H9 (cell line): Measurements from ENCODE around the gene TNKS1BP1. TPM values are rescaled to one million over a fixed set of nuclear protein-coding genes. Genes with fewer than 3 reads are reported as not detected.

Experiments
- DNase-seq: peaks from one replicate; pipeline ENCODE4 v3.0.0-alpha.2; 2017
- H2AFZ ChIP-seq: one replicate; pipeline ENCODE4 v1.6.1; 2013; ENCODE audit warnings: mild to moderate bottlenecking, low read length, control low read depth, moderate library complexity
- H2AK5ac ChIP-seq: 2 replicates; pipeline ENCODE4 v1.6.1; 2013; ENCODE audit warnings: low read length, control low read depth, mixed read lengths; ENCODE audit not compliant: insufficient read length
- H2BK120ac ChIP-seq: one replicate; pipeline ENCODE4 v1.6.1; 2013; ENCODE audit warnings: low read depth, mild to moderate bottlenecking, low read length, control low read depth, inconsistent platforms; ENCODE audit not compliant: poor library complexity, severe bottlenecking
- H2BK12ac ChIP-seq: 2 replicates; pipeline ENCODE4 v1.6.1; 2013; ENCODE audit warnings: low read length, control low read depth, mixed read lengths, low read depth; ENCODE audit not compliant: insufficient read length
- H2BK15ac ChIP-seq: 2 replicates; pipeline ENCODE4 v1.6.1; 2013; ENCODE audit warnings: low read depth, low read length, control low read depth
- H2BK20ac ChIP-seq: one replicate; pipeline ENCODE4 v1.6.1; 2013; ENCODE audit warnings: low read depth, mild to moderate bottlenecking, low read length, control low read depth, inconsistent platforms; ENCODE audit not compliant: poor library complexity, severe bottlenecking
- H2BK5ac ChIP-seq: 2 replicates; pipeline ENCODE4 v1.6.1; 2013; ENCODE audit warnings: low read length, control low read depth, mixed read lengths; ENCODE audit not compliant: insufficient read length
- H3K14ac ChIP-seq: 2 replicates; pipeline ENCODE4 v1.6.1; 2013; ENCODE audit warnings: low read length, control low read depth; ENCODE audit not compliant: insufficient read depth
- H3K18ac ChIP-seq: 2 replicates; pipeline ENCODE4 v1.6.1; 2013; ENCODE audit warnings: low read depth, mild to moderate bottlenecking, mixed read lengths, low read length, control low read depth; ENCODE audit not compliant: insufficient read length
- H3K23ac ChIP-seq: 2 replicates; pipeline ENCODE4 v1.6.1; 2013; ENCODE audit warnings: low read length, control low read depth, mixed read lengths, low read depth; ENCODE audit not compliant: insufficient read length
- H3K23me2 ChIP-seq: 2 replicates; pipeline ENCODE4 v1.6.1; 2013; ENCODE audit warnings: low read depth, mild to moderate bottlenecking, mixed read lengths, low read length, control low read depth; ENCODE audit not compliant: insufficient read length, poor library complexity, severe bottlenecking
- H3K27ac ChIP-seq: 2 replicates; pipeline ENCODE4 v1.5.1; 2013; ENCODE audit warnings: low read length, control low read depth, mixed read lengths, low read depth; ENCODE audit not compliant: insufficient read length
- H3K27me3 ChIP-seq: 2 replicates; pipeline ENCODE4 v1.6.1; 2013; ENCODE audit warnings: low read length, control low read depth, inconsistent platforms; ENCODE audit not compliant: insufficient read depth
- H3K4ac ChIP-seq: 2 replicates; pipeline ENCODE4 v1.6.1; 2013; ENCODE audit warnings: low read depth, mild to moderate bottlenecking, control low read depth, inconsistent platforms, low read length, moderate library complexity
- H3K4me1 ChIP-seq: 2 replicates; pipeline ENCODE4 v1.6.1; 2013; ENCODE audit warnings: low read length, control low read depth, inconsistent platforms; ENCODE audit not compliant: insufficient read depth
- H3K4me2 ChIP-seq: 2 replicates; pipeline ENCODE4 v1.6.1; 2013; ENCODE audit warnings: low read length, control low read depth, mixed read lengths; ENCODE audit not compliant: insufficient read length, insufficient read depth
- H3K56ac ChIP-seq: 2 replicates; pipeline ENCODE4 v1.6.1; 2013; ENCODE audit warnings: low read depth, mild to moderate bottlenecking, mixed read lengths, low read length, control low read depth; ENCODE audit not compliant: insufficient read length
- H3K79me1 ChIP-seq: 2 replicates; pipeline ENCODE4 v1.6.1; 2013; ENCODE audit warnings: low read depth, mild to moderate bottlenecking, moderate library complexity, low read length, control low read depth, inconsistent platforms; ENCODE audit not compliant: insufficient read depth, poor library complexity, severe bottlenecking
- H3K79me2 ChIP-seq: 2 replicates; pipeline ENCODE4 v1.6.1; 2013; ENCODE audit warnings: low read length, control low read depth, inconsistent platforms; ENCODE audit not compliant: insufficient read depth
- H3K9ac ChIP-seq: 2 replicates; pipeline ENCODE4 v1.6.1; 2013; ENCODE audit warnings: low read length, control low read depth, mixed read lengths; ENCODE audit not compliant: insufficient read length; ENCODE audit errors: extremely low read depth
- H3K9me3 ChIP-seq: one replicate; pipeline ENCODE4 v1.6.1; 2013; ENCODE audit warnings: low read depth, low read length, inconsistent platforms; ENCODE audit not compliant: control insufficient read depth
- H3T11ph ChIP-seq: one replicate; pipeline ENCODE4 v1.6.1; 2013; ENCODE audit warnings: mild to moderate bottlenecking, low read length, control low read depth, inconsistent platforms
- H4K20me1 ChIP-seq: one replicate; pipeline ENCODE4 v1.6.1; 2013; ENCODE audit not compliant: control insufficient read depth, insufficient read length, insufficient read depth
- H4K5ac ChIP-seq: 2 replicates; pipeline ENCODE4 v1.6.1; 2013; ENCODE audit warnings: low read depth, mild to moderate bottlenecking, mixed read lengths, low read length, control low read depth; ENCODE audit not compliant: insufficient read length
- H4K8ac ChIP-seq: replicated peaks from 2 replicates; pipeline ENCODE4 v1.6.1; 2013; ENCODE audit warnings: low read length, control low read depth, mixed read lengths, low read depth; ENCODE audit not compliant: insufficient read length
- H4K91ac ChIP-seq: 2 replicates; pipeline ENCODE4 v1.6.1; 2013; ENCODE audit warnings: low read depth, mild to moderate bottlenecking, moderate library complexity, mixed read lengths, low read length, control low read depth; ENCODE audit not compliant: insufficient read length
- H3K27ac Mint-ChIP-seq, 3 experiments: 2 replicates in 2 of 3; 3 replicates in 1 of 3; pipeline ENCODE4 v1.8.0; 2020 to 2021; ENCODE audit warnings: mixed read lengths in 3 of 3, mild to moderate bottlenecking in 1 of 3, moderate library complexity in 1 of 3
- H3K27me3 Mint-ChIP-seq: 2 replicates; pipeline ENCODE4 v1.8.0; 2021; ENCODE audit warnings: low read depth, mild to moderate bottlenecking, moderate library complexity, mixed read lengths
- H3K36me3 Mint-ChIP-seq, 3 experiments: 2 replicates in 2 of 3; 3 replicates in 1 of 3; pipeline ENCODE4 v1.8.0; 2020 to 2021; ENCODE audit warnings: low read depth in 3 of 3, mixed read lengths in 3 of 3; ENCODE audit not compliant: insufficient read depth in 1 of 3
- H3K4me1 Mint-ChIP-seq, 2 experiments: 2 replicates each; pipeline ENCODE4 v1.8.0; 2020; ENCODE audit warnings: mixed read lengths in 2 of 2
- H3K4me3 Mint-ChIP-seq, 2 experiments: 2 replicates in 1 of 2; 3 replicates in 1 of 2; pipeline ENCODE4 v1.8.0; 2020 to 2021; ENCODE audit warnings: mild to moderate bottlenecking in 2 of 2, mixed read lengths in 2 of 2, moderate library complexity in 1 of 2
- H3K9me3 Mint-ChIP-seq, 2 experiments: 2 replicates in 1 of 2; 3 replicates in 1 of 2; pipeline ENCODE4 v1.8.0; 2020; ENCODE audit warnings: mild to moderate bottlenecking in 2 of 2, mixed read lengths in 2 of 2, moderate library complexity in 1 of 2
- CTCF ChIP-seq: fragments of 200-600 bp; sonication (generic); conservative IDR thresholded peaks from 3 replicates; pipeline ENCODE4 v1.8.0; 2021; ENCODE audit warnings: antibody characterized with exemption, mild to moderate bottlenecking
- total RNA-seq: library from RNA; stranded (reverse); gene quantifications from 2 replicates; pipeline ENCODE4 v1.2.1, GENCODE V29; 2021

TNKS1BP1 gene
- total RNA-seq, 1 experiment from 2014 or later, result 130 TPM

GRCh38 chr11:57254631-57255030 is 70.1 kb downstream of the TNKS1BP1 start:
- no peak overlapping the region for H3K4me3 Mint-ChIP-seq
- H3K27ac Mint-ChIP-seq, result no peak overlapping the region
- peaks cover 3% of the 10 kb centered on the region for H3K27me3 Mint-ChIP-seq
- no peak for TF ChIP-seq CTCF
- Histone ChIP-seq H2BK120ac (no peak overlapping the region), H4K5ac (no peak overlapping the region), H3K9ac (no peak overlapping the region), H3K27ac (no peak overlapping the region), H3K56ac (no peak overlapping the region), H3K18ac (no peak overlapping the region), H4K91ac (no peak overlapping the region), H4K8ac (no peak overlapping the region), H2BK20ac (no peak overlapping the region), H4K20me1 (no peaks in the 10 kb centered on the region), H3K23ac (no peak overlapping the region), H3K79me1 (no peaks in the 10 kb centered on the region), H3K4ac (no peak overlapping the region), H3K27me3 (no peaks in the 10 kb centered on the region), H3K23me2 (no peaks in the 10 kb centered on the region), H3K14ac (no peak overlapping the region), H2BK12ac (no peak overlapping the region), H2BK5ac (no peak overlapping the region), H3K4me2 (no peak overlapping the region), H2AFZ (no peak overlapping the region), H3K9me3 (no peaks in the 10 kb centered on the region), H3T11ph (no peak overlapping the region), H2BK15ac (no peak overlapping the region), H3K4me1 (no peaks in the 10 kb centered on the region), H3K79me2 (no peaks in the 10 kb centered on the region), H2AK5ac (no peak overlapping the region)
- peaks cover 0 to 19% (median 6%) of the 10 kb centered on the region in 3 experiments; a peak in 4 of 7 replicates for H3K36me3 Mint-ChIP-seq
- 0 out of 4 replicates have a peak, but pooled peaks cover 3 to 5% of the 10 kb centered on the region in 2 experiments for H3K4me1 Mint-ChIP-seq
- DNase-seq, result no peak
- H3K9me3 Mint-ChIP-seq, result peaks cover 8 to 14% of the 10 kb centered on the region in 2 experiments; a peak in 4 of 5 replicates
